Testis (tissue), 2 donors: Measurements from ENCODE around the gene ODC1.

Source experiments
- CTCF ChIP-seq, 3 experiments: fragments of 450-650 bp in 2 of 3; fragments of 200-600 bp in 1 of 3; sonication (generic) in 1 of 3; IDR thresholded peaks; one replicate each; pipeline ENCODE4 v1.5.1; 2016 to 2019; ENCODE audit warnings: antibody characterized with exemption in 3 of 3, mild to moderate bottlenecking in 2 of 3, moderate library complexity in 1 of 3
- POLR2A ChIP-seq: fragments of 450-650 bp; IDR thresholded peaks from one replicate; pipeline ENCODE4 v1.6.1; 2017; ENCODE audit warnings: antibody characterized with exemption, mild to moderate bottlenecking, moderate library complexity

- TF ChIP-seq POLR2A (no peak), CTCF (IDR thresholded peaks at IDR 0.05) (no peak)
Observed at GRCh38 chr2:10400002-10400401, 48.1 kb downstream of the ODC1 start.
